Stimulated activated CD4-positive, alpha-beta T cell treated with anti-CD3 and anti-CD28 coated beads, Interleukin-15, amount 100 ng/mL, for 24 hours (primary cell): Measurements from ENCODE around the gene SLC16A9.
A peak's percentile ranks its signal among the peaks of the same experiment; 100 is the strongest.
"Not testable (repeated sequence)": the region's sequence is repeated elsewhere in the genome, so short reads cannot be mapped to it uniquely, and the experiment has no call there.

Source experiments
- DNase-seq: peaks from one replicate; pipeline ENCODE4 v3.0.0-alpha.2; 2020

The SLC16A9 gene, protein sequence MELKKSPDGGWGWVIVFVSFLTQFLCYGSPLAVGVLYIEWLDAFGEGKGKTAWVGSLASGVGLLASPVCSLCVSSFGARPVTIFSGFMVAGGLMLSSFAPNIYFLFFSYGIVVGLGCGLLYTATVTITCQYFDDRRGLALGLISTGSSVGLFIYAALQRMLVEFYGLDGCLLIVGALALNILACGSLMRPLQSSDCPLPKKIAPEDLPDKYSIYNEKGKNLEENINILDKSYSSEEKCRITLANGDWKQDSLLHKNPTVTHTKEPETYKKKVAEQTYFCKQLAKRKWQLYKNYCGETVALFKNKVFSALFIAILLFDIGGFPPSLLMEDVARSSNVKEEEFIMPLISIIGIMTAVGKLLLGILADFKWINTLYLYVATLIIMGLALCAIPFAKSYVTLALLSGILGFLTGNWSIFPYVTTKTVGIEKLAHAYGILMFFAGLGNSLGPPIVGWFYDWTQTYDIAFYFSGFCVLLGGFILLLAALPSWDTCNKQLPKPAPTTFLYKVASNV

GRCh38 chr10:59709395-59710125, at the start of gene SLC16A9:
TSS of gene SLC16A9 (minus strand) at chr10:59709850. CDS start at chr10:59684291, 25,559 bp downstream.
- peak; percentile 77 for DNase-seq

GRCh38 chr10:59757966-59758365, 48.3 kb upstream of the SLC16A9 start:
- DNase-seq, result no peak

DNA sequence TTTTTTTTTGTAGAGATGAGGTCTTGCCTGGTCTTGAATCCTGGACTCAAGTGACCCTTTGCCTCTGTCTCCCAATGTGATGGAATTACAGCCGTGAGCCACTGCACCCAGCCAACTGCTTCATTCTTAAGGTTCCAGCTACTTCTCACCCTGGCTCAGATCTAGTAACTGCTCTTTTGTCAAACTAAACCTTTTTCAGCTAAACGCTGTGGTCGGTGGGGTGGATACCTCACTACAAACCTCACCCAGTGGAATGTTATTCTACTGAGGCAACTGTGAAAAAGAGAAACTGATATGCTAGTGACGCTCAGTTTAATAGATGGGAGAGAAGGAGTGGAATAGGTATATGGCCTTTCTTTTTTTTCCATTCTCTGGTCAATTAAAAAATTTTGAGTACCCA, 45.3 kb upstream of the SLC16A9 start:
- no peak for DNase-seq

GRCh38 chr10:59753267-59753666, 43.6 kb upstream of the SLC16A9 start, which contains the start of gene MRLN:
TSS of gene MRLN (minus strand) at chr10:59753455.
- no peak for DNase-seq

- DNase-seq, result no peak
Observed at GRCh38 chr10:59752278-59752940, 42.8 kb upstream of the SLC16A9 start.

DNA sequence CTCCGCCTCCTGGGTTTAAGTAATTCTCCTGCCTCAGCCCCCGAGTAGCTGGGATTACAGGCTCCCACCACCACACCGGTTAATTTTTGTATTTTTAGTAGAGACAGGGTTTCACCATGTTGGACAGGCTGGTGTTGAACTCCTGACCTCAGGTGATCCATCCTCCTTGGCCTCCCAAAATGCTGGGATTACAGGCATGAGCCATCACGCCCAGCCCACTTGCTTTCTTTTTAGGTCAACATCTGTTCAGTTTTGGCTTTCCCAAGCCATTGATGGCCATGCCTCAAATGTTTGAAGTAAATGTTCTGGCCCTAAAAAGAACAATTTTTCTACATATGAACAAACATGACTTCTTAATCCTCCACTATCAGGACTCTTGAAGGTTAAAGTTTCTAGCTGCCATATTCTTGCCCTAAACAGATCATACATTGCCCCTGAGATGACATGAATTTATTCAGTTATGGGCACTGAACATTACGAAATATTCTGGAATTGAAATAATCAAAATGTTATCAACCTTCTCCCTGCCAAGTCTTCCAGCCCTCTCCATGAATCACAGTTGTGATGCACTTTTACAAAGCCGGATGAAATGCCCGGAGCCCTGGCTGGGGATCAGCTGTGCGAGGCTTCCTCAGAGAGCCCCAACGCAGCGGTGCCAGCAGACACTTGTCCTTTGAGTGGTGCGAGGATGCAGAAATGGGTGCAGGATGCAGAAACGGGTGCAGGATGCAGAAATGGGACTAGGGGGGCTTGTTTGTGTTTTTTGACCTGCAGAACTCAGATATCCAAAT, 40.7 kb upstream of the SLC16A9 start:
- DNase-seq, result no peak

- no peak for DNase-seq
Observed at GRCh38 chr10:59748834-59749233, 39.2 kb upstream of the SLC16A9 start.

DNA sequence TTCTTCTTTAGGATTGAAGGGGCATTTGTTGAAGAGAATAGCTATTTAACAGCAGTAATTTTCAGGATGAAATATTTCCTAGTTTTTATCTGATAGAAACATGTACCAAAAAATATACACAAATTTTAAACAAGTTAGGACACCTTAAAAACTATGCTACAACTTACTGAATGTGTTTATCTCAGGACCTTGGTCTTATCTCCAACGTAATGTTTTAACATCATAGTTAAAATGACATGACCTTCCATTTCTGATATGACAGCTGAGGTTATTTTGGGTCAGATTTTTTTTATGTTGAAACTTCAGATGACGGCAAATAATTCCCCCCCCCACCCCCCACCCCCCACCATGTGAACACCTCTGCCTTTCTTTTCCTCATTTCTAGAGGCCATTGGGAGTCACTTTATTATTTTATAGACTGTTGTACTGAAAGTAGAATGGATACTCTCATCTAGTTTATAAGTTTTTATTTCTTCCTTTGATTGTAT, 35.6 kb upstream of the SLC16A9 start:
- DNase-seq, result no peak

DNA sequence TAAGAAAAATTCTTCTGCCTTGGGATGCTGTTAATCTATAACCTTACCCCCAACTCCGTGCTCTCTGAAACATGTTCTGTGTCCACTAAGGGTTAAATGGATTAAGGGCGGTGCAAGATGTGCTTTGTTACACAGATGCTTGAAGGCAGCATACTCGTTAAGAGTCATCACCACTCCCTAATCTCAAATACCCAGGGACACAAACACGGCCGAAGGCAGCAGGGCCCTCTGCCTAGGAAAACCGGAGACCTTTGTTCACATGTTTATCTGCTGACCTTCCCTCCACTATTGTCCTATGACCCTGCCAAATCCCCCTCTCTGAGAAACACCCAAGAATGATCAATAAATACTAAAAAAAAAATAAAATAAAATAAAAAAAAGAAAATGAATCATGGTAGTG, 35.1 kb upstream of the SLC16A9 start:
- DNase-seq, result not testable (repeated sequence)

GRCh38 chr10:59744156-59744555, 34.5 kb upstream of the SLC16A9 start:
- not testable (repeated sequence) for DNase-seq

DNA sequence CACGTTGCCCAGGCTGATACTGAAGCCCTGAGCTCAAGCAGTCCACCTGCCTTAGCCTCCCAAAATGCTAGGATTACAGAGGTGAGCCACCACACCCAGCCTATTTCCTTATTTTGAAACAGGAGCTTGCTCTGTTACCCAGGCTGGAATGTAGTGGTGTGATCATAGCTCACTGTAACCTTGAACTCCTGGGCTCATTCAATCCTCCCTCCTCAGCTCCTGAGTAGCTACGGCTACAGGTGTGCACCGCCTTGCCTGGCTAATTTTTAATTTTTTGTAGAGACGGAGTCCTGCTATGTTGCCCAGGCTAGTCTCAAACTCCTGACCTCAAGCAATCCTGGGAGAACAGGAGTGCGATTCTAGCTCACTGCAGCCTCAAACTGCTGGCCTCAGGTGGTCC, 31.9 kb upstream of the SLC16A9 start:
- no peak for DNase-seq

- DNase-seq, result no peak
Observed at GRCh38 chr10:59741048-59741447, 31.4 kb upstream of the SLC16A9 start.

DNA sequence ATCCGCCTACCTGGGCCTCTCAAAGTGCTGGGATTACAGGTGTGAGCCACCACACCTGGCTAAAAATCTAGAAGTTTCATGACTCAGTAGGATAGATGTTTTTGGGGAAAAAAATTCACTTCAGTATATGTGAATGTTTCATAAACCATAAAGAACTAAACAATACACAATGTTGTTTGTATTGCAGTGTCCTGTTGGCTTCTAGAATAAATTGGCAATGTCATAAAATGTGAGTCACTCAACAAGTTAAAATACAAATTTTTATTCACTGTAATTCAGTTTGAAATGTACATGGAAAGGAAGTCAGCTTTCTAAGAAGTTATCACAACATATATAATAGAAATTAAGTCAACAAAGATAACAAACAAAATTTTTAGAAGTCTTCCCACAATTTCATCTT, 27.1 kb upstream of the SLC16A9 start:
- no peak for DNase-seq

- DNase-seq, result no peak
Observed at GRCh38 chr10:59735296-59735695, 25.6 kb upstream of the SLC16A9 start.

DNA sequence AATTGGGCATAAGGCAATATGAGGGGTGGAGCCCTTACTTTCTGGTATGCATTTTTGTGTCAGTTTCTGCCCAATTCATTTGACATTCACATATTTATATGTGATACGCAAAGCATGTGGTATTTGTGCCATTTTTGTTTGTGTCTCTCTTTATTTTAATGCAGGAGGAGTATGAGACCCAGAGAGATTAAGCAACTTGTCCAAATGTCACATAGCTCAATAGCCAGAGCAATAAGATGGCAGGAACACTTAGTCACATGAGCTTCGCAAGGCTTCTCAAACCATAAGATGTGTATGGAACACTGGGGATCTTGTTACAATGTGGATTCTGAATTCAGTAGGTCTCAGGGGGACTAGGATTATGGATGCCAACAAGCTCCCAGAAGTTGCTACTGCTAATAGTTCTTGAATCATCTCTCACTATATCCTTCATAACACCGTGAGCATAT, 24.4 kb upstream of the SLC16A9 start:
- DNase-seq, result no peak

GRCh38 chr10:59733321-59734013, 23.8 kb upstream of the SLC16A9 start:
- DNase-seq, result not testable (repeated sequence)

- not testable (repeated sequence) for DNase-seq
Observed at GRCh38 chr10:59732849-59733248, 23.2 kb upstream of the SLC16A9 start.

DNA sequence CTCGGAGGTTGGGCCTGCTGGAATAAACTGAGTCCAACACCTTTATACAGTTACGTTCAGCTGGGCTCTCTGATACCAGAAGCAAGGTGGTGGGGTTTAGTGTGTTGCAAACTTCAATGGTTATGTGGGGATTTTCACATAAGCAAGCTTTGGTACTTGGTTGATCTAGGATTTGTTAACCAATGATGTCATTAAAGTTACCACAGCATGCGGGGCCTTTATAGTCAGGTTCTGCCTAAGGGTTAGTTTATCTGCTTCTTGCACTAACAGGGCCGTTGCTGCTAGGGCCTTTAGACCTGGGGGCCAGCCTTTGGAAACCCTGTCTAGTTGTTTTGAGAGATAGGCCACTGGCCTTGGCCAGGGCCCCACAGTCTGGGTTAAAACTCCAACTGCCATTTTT, 19.5 kb upstream of the SLC16A9 start:
- not testable (repeated sequence) for DNase-seq

DNA sequence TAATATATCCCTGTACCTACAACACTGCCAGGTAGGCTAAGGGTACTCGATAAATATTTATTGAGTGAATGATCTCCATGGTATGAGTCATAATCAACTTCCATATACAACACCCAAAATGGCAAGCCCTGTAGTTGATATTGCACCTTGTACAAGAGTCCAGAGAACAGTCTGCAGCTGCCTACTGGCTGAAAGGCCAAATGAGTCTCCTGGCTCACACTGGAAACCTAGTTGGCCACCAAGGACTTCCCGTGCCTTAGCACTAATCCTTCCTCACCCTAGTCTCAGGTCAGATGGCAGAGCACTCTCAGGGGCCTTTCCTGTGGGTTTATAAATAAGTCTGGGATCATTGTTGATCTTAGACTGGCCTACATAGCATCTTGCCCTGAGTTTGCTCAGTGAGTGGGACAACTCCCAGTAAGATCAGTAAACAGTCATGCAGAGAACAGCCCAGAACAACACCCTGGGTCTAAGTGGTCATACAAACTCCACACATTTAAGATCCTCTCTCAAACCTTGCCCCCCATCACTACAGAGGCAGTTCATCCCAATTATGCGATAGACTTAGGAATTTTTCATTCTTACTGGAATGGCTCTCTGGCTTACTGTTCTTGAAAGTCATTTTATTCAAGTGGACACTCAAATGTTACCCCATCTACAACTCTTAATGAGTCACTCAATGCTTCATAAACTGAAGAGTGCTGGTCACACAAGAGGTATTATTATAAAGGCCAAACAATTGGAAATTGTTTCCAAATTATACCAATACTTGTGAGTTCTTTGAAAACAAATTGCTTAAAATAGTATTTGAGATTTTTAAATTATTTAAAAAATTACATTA, 14.7 kb upstream of the SLC16A9 start:
- DNase-seq, result no peak

GRCh38 chr10:59720377-59720776, 10.7 kb upstream of the SLC16A9 start:
- no peak for DNase-seq

GRCh38 chr10:59719374-59719773, 9.7 kb upstream of the SLC16A9 start:
- no peak for DNase-seq
